Measurements from ENCODE around the gene INTS6. TPM values are rescaled to one million over a fixed set of nuclear protein-coding genes. Genes with fewer than 3 reads are reported as not detected.

The INTS6 gene
- total RNA-seq (2012; rRNA removed), result 40.4 and 57.0 TPM in 2 replicates

DNA sequence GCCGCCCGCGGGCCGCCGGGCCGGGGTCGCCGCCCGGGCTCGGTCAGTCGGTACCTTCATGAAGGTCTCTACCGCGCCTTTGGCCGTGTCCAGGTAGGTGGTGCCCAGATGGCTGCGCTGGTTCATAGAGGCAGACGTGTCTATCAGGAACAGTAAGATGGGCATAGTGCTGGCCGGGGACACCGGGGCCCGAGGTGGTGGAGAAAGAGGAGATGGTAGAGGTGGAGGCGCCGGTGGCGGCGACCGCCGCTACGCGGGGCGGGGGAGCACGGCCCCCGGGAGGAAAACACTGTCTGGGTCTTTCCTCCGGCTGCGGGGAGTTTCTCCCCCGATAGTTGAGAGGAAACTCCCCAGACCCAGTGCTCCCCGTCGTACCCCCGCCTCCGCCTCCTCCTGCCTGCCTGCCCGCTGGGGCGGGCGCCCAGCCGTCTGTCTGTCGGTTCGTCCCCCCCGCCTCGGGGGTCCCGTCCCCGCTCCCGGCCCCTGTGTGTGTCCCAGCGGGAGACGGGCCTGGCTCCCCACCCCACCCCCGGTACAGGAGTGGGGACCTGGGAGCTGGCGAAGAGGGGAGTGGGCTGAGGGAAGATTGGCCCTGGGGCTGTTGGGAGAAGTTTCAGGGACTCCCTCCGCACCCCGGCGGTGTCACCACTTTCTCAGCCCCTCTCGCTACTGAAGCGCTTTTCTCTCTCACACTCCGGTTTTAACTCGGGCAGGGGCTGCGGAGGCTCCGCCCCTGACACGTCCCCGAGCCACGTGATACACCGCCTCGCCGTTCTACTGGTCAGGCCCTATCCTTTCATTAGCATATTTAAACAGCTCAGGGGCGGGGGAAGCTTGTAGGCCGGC, at the start of gene INTS6:
INTS6 (minus strand) TSS at position 676 of the 846 bp plus-strand sequence; CDS start at position 165, 511 bp downstream.
- peak within 1 kb of the TSS; percentile 92 for H3K4me2 ChIP-seq (ENCODE audit: low read length)
- no peaks in the 10 kb centered on the region for H3K9me3 ChIP-seq (replicated peaks; ENCODE audit: low read length)
- peak within 1 kb of the TSS; percentile 84 for H3K4me3 ChIP-seq (ENCODE audit: low read length)
- peaks cover 32% of the 10 kb centered on the region for H3K4me1 ChIP-seq (ENCODE audit: control insufficient read depth, insufficient read depth, low read length)
- H3K27me3 ChIP-seq (ENCODE audit: control insufficient read depth, insufficient read depth, low read length), result no peaks in the 10 kb centered on the region
- H3K36me3 ChIP-seq (ENCODE audit: insufficient read depth, low read length), result peaks cover 32% of the 10 kb centered on the region
- H3K9ac ChIP-seq (ENCODE audit: low read depth, low read length), result peak within 1 kb of the TSS; percentile 95

DNA sequence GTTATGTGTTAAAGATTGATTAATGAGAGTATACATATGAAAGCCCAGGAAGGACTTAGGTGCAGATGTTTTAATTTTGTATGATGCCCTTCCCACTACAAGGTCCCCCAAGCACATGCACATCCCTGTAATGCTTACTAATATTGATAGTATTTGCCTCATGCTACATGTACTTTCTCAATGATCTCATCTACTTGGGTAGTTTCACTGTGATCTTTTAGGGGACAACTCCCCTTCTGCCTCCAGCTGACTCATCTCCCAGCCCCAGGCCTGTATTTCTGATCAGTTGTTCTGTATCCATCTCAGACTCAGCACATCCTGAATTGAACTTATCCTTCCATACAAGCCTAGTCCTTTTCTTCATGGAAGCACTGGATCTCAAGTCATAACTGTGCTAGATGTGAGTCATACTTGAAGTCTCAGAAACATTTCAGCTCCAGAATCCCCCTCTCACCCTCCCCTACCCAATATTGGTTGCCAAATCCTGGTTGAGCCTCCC, 49.4 kb upstream of the INTS6 start:
- Histone ChIP-seq H3K36me3 (ENCODE audit: insufficient read depth, low read length) (no peaks in the 10 kb centered on the region), H3K4me1 (ENCODE audit: control insufficient read depth, insufficient read depth, low read length) (peaks cover 17% of the 10 kb centered on the region), H3K27me3 (ENCODE audit: control insufficient read depth, insufficient read depth, low read length) (no peaks in the 10 kb centered on the region), H3K4me2 (ENCODE audit: low read length) (no peak overlapping the region), H3K9me3 (replicated peaks; ENCODE audit: low read length) (no peaks in the 10 kb centered on the region), H3K9ac (ENCODE audit: low read depth, low read length) (no peak overlapping the region), H3K4me3 (ENCODE audit: low read length) (no peak overlapping the region)

- H3K9me3 ChIP-seq (replicated peaks; ENCODE audit: low read length), result no peaks in the 10 kb centered on the region
- no peaks in the 10 kb centered on the region for H3K36me3 ChIP-seq (ENCODE audit: insufficient read depth, low read length)
- H3K4me3 ChIP-seq (ENCODE audit: low read length), result no peak overlapping the region
- no peaks in the 10 kb centered on the region for H3K27me3 ChIP-seq (ENCODE audit: control insufficient read depth, insufficient read depth, low read length)
- peaks cover 17% of the 10 kb centered on the region for H3K4me1 ChIP-seq (ENCODE audit: control insufficient read depth, insufficient read depth, low read length)
- no peak overlapping the region for H3K4me2 ChIP-seq (ENCODE audit: low read length)
- no peak overlapping the region for H3K9ac ChIP-seq (ENCODE audit: low read depth, low read length)
Observed at GRCh38 chr13:51501592-51502152, 48.8 kb upstream of the INTS6 start.

DNA sequence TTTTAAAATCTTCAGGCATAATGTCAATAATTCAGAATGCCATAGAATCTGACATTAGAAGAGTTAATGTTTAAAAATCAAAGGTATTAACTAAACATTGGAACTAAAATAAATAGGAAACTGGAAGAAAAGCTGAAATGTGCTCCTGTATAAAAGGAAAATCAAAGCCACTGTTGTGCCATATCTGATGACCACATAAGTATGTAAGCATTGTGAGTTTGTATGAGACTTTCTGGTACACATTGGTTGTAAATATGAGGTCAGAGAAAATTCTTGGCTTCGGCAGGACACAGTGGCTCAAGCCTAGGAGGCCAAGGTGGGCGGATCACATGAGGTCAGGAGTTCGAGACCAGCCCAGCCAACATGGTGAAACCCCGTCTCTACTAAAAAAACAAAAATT, 48.3 kb upstream of the INTS6 start:
- Histone ChIP-seq H3K4me3 (ENCODE audit: low read length) (no peak overlapping the region), H3K36me3 (ENCODE audit: insufficient read depth, low read length) (no peaks in the 10 kb centered on the region), H3K9ac (ENCODE audit: low read depth, low read length) (no peak overlapping the region), H3K27me3 (ENCODE audit: control insufficient read depth, insufficient read depth, low read length) (no peaks in the 10 kb centered on the region), H3K4me2 (ENCODE audit: low read length) (no peak overlapping the region), H3K4me1 (ENCODE audit: control insufficient read depth, insufficient read depth, low read length) (peaks cover 17% of the 10 kb centered on the region), H3K9me3 (replicated peaks; ENCODE audit: low read length) (no peaks in the 10 kb centered on the region)

DNA sequence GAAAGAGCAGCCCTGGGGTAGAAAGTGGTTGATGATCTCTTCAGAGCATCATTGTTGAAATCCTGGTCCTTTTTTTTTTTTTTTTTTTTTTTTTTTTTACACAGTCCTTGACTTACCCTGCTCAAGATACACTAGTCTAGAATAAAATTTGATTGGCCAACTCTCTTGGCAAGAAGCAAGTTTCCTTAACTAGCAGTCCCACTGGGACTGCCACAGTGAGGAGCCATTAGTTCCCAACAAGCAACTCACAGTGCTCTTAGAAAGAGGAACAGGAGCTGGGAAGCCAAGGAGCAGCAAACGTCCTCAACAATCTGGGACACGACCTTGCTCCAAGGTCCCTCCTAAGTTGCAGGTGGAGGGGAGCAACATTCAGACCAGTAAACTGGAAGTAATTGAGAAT, 47.9 kb upstream of the INTS6 start:
- Histone ChIP-seq H3K4me2 (ENCODE audit: low read length) (no peak overlapping the region), H3K36me3 (ENCODE audit: insufficient read depth, low read length) (no peaks in the 10 kb centered on the region), H3K4me3 (ENCODE audit: low read length) (no peak overlapping the region), H3K9me3 (replicated peaks; ENCODE audit: low read length) (no peaks in the 10 kb centered on the region), H3K4me1 (ENCODE audit: control insufficient read depth, insufficient read depth, low read length) (peaks cover 17% of the 10 kb centered on the region), H3K9ac (ENCODE audit: low read depth, low read length) (no peak overlapping the region), H3K27me3 (ENCODE audit: control insufficient read depth, insufficient read depth, low read length) (no peaks in the 10 kb centered on the region)

DNA sequence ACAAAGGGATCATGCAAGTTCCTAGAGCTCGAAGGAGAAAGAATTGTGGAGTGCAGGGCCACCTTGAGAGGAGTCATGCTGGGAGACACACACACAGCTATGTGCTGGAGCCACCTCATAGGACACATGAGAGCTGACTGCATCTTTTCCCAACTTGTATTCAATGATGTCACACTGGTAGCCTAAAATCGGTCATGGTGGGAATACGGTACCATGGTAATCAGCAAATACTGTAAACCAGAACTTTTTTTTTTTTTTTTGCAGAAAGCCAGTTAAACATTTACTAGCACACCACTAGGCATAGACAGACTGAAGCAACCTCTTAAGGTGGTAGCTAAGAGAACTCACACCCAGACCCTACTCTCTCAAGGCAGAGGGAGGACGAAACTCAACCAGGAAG, 47.0 kb upstream of the INTS6 start:
- Histone ChIP-seq H3K4me1 (ENCODE audit: control insufficient read depth, insufficient read depth, low read length) (peaks cover 17% of the 10 kb centered on the region), H3K36me3 (ENCODE audit: insufficient read depth, low read length) (no peaks in the 10 kb centered on the region), H3K9me3 (replicated peaks; ENCODE audit: low read length) (no peaks in the 10 kb centered on the region), H3K27me3 (ENCODE audit: control insufficient read depth, insufficient read depth, low read length) (no peaks in the 10 kb centered on the region), H3K4me3 (ENCODE audit: low read length) (no peak overlapping the region), H3K4me2 (ENCODE audit: low read length) (no peak overlapping the region), H3K9ac (ENCODE audit: low read depth, low read length) (no peak overlapping the region)

- H3K4me2 ChIP-seq (ENCODE audit: low read length), result no peak overlapping the region
- no peaks in the 10 kb centered on the region for H3K9me3 ChIP-seq (replicated peaks; ENCODE audit: low read length)
- H3K4me1 ChIP-seq (ENCODE audit: control insufficient read depth, insufficient read depth, low read length), result peaks cover 5% of the 10 kb centered on the region
- H3K4me3 ChIP-seq (ENCODE audit: low read length), result no peak overlapping the region
- no peak overlapping the region for H3K9ac ChIP-seq (ENCODE audit: low read depth, low read length)
- no peaks in the 10 kb centered on the region for H3K27me3 ChIP-seq (ENCODE audit: control insufficient read depth, insufficient read depth, low read length)
- no peaks in the 10 kb centered on the region for H3K36me3 ChIP-seq (ENCODE audit: insufficient read depth, low read length)
Observed at GRCh38 chr13:51495316-51495715, 42.5 kb upstream of the INTS6 start.

- Histone ChIP-seq H3K36me3 (ENCODE audit: insufficient read depth, low read length) (no peaks in the 10 kb centered on the region), H3K9me3 (replicated peaks; ENCODE audit: low read length) (no peaks in the 10 kb centered on the region), H3K27me3 (ENCODE audit: control insufficient read depth, insufficient read depth, low read length) (no peaks in the 10 kb centered on the region), H3K4me3 (ENCODE audit: low read length) (no peak overlapping the region), H3K4me2 (ENCODE audit: low read length) (no peak overlapping the region), H3K9ac (ENCODE audit: low read depth, low read length) (no peak overlapping the region), H3K4me1 (ENCODE audit: control insufficient read depth, insufficient read depth, low read length) (peaks cover 5% of the 10 kb centered on the region)
Observed at GRCh38 chr13:51494156-51494555, 41.3 kb upstream of the INTS6 start.

DNA sequence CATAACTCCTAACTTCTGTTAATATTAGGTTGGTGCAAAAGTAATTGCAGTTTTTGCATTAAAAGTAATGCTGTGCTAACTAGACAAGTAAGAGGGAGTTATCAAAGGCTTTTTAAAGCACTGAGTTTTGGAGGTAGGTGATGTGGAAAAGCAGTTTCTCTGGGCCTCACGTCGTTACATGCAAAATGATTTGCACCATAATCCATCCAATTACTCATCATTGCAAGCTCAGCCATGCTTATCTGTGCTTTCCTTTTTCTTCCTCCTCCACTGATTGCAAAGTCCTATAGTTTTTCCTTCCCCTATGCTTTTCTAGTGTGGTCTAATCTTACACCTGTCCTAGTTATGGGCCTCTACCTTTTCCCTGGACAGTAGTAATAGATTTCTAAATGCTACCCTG, 35.4 kb upstream of the INTS6 start:
- Histone ChIP-seq H3K9me3 (replicated peaks; ENCODE audit: low read length) (no peaks in the 10 kb centered on the region), H3K4me1 (ENCODE audit: control insufficient read depth, insufficient read depth, low read length) (no peaks in the 10 kb centered on the region), H3K27me3 (ENCODE audit: control insufficient read depth, insufficient read depth, low read length) (no peaks in the 10 kb centered on the region), H3K9ac (ENCODE audit: low read depth, low read length) (no peak overlapping the region), H3K4me2 (ENCODE audit: low read length) (no peak overlapping the region), H3K4me3 (ENCODE audit: low read length) (no peak overlapping the region), H3K36me3 (ENCODE audit: insufficient read depth, low read length) (no peaks in the 10 kb centered on the region)

- Histone ChIP-seq H3K9ac (ENCODE audit: low read depth, low read length) (no peak overlapping the region), H3K4me1 (ENCODE audit: control insufficient read depth, insufficient read depth, low read length) (peaks cover 11% of the 10 kb centered on the region), H3K36me3 (ENCODE audit: insufficient read depth, low read length) (no peaks in the 10 kb centered on the region), H3K9me3 (replicated peaks; ENCODE audit: low read length) (no peaks in the 10 kb centered on the region), H3K4me2 (ENCODE audit: low read length) (no peak overlapping the region), H3K4me3 (ENCODE audit: low read length) (no peak overlapping the region), H3K27me3 (ENCODE audit: control insufficient read depth, insufficient read depth, low read length) (no peaks in the 10 kb centered on the region)
Observed at GRCh38 chr13:51481656-51482055, 28.8 kb upstream of the INTS6 start.

DNA sequence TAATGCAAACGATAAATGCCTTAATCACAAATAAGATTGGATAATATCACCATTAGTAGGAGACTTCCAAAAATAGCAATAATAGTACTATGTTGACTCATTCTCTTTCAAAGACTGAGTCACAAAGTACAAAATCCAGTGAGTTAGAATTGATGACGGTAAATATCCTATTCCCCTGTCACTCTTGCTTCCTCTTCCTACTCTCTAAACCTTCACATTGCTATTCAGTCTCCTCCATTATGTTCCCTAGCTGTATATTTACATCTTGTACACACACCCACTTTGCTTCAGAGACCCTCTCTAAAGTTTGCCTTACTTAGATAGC, 26.3 kb upstream of the INTS6 start:
- H3K9ac ChIP-seq (ENCODE audit: low read depth, low read length), result no peak overlapping the region
- H3K4me2 ChIP-seq (ENCODE audit: low read length), result peak overlapping the region; percentile 15

More for the DNA sequence above, 26.3 kb upstream of the INTS6 start:
- peaks cover 24% of the 10 kb centered on the region for H3K4me1 ChIP-seq (ENCODE audit: control insufficient read depth, insufficient read depth, low read length)
- H3K4me3 ChIP-seq (ENCODE audit: low read length), result no peak overlapping the region
- no peaks in the 10 kb centered on the region for H3K36me3 ChIP-seq (ENCODE audit: insufficient read depth, low read length)
- no peaks in the 10 kb centered on the region for H3K9me3 ChIP-seq (replicated peaks; ENCODE audit: low read length)
- no peaks in the 10 kb centered on the region for H3K27me3 ChIP-seq (ENCODE audit: control insufficient read depth, insufficient read depth, low read length)
